K562 (cell line): Measurements from ENCODE around the gene CSMD2. TPM values are rescaled to one million over a fixed set of nuclear protein-coding genes. Genes with fewer than 3 reads are reported as not detected.

ENCODE experiments used
- C11orf30 ChIP-seq: fragments of 450-650 bp; IDR thresholded peaks from 2 replicates; pipeline ENCODE4 v1.6.1; 2016; ENCODE audit warnings: low read depth, mild to moderate bottlenecking
- CEBPZ ChIP-seq: fragments of 150-350 bp; IDR thresholded peaks from 2 replicates; pipeline ENCODE4 v1.6.1; 2014; ENCODE audit warnings: low read depth, mild to moderate bottlenecking, low read length, borderline replicate concordance
- KDM5B ChIP-seq: fragments of 200-600 bp; sonication (generic); IDR thresholded peaks from 2 replicates; pipeline ENCODE4 v1.6.1; 2012; ENCODE audit warnings: low read depth, mild to moderate bottlenecking, moderate library complexity, low read length, control low read depth, inconsistent platforms; ENCODE audit not compliant: insufficient replicate concordance
- NCOA4 ChIP-seq: fragments of 450-650 bp; IDR thresholded peaks from 2 replicates; pipeline ENCODE4 v1.6.1; 2018; ENCODE audit warnings: mild to moderate bottlenecking; ENCODE audit not compliant: partially characterized antibody
- NFIX ChIP-seq: fragments of 250-450 bp; sonication (Bioruptor Pico); IDR thresholded peaks from 2 replicates; pipeline ENCODE4 v1.4.0; 2020; ENCODE audit warnings: low read depth, mild to moderate bottlenecking, moderate library complexity
- PRDM10 ChIP-seq: fragments of 450-650 bp; IDR thresholded peaks from 2 replicates; pipeline ENCODE4 v1.6.1; 2018; ENCODE audit not compliant: partially characterized antibody
- SNRNP70 ChIP-seq: fragments of 200-400 bp; formaldehyde crosslinking; optimal IDR thresholded peaks from 2 replicates; pipeline ENCODE3; 2017; ENCODE audit warnings: low read depth, low read length
- ZNF239 ChIP-seq: fragments of 250-450 bp; sonication (Bioruptor Pico); IDR thresholded peaks from 2 replicates; pipeline ENCODE4 v1.4.0; 2020; ENCODE audit warnings: mild to moderate bottlenecking
- ZNF778 ChIP-seq: fragments of 450-650 bp; formaldehyde crosslinking; IDR thresholded peaks from 2 replicates; pipeline ENCODE4 v1.4.0; 2020; ENCODE audit warnings: mild to moderate bottlenecking, moderate library complexity
- polyA plus RNA-seq, 8 experiments: library from polyadenylated mRNA; depleted of rRNA in 4 of 8; stranded (reverse) in 5 of 8; unstranded in 3 of 8; fragments of >200 nt; fragmentation: Nextera tagmentation in 2 of 8; fragmentation: Illumina TruSeq in 1 of 8; extraction: Ambion mirVana in 2 of 8; extraction: Trizol in 1 of 8; gene quantifications; 2 replicates each; pipeline versions ENCODE4 v1.2.1 to v1.2.3, GENCODE V29; 2011 to 2014; ENCODE audit warnings: inconsistent platforms in 1 of 8, missing spikeins in 1 of 8
- total RNA-seq, 7 experiments: library from RNA; depleted of rRNA in 6 of 7; stranded (reverse); fragments of >200 nt in 6 of 7; fragmentation: Illumina TruSeq in 2 of 7; extraction: Trizol in 2 of 7; gene quantifications; 2 replicates each; pipeline versions ENCODE4 v1.2.1 to v1.2.3, GENCODE V29; 2011 to 2021; ENCODE audit warnings: low replicate concordance in 1 of 7

Gene CSMD2
- total and polyA plus RNA-seq, 9 of the 15 experiments (the other 6 are each of a cell fraction or from before 2014, with no cell fraction given), result not detected

DNA sequence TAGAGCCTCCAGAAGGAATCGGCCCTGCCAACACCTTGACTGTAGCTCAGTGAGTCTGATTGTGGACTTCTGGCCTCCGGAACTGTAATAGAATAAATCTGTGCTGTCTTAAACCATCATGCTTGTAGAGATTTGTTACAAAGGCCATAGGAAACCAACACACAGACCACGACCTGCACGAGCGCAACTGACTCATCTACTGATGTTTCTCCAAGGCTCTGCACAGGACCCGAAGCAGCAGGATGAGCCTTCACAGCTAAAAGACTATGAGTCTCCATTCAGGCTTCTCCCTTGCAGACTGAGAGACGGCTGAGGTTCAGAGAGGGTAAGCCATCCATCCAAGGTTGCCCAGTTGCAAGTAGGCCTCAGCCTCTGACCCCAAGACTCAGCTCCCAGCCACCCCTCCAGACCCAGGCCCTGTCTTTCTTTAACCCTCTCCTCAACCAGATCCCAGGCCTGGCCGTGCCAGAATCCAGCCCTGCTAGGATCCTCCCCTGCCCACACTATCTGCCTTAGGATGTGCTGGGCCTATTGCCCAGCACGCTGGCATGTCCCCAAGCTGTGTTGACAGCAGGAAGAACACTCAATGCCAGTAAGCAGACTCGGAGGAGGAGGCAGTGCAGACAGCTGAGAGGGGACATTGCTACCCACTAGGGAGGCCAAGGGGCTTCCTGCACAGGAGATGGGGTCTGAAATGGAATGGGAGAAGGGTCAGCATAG, 192.2 kb downstream of the CSMD2 start (continued):
- TF ChIP-seq C11orf30 (no peak), ZNF239 (CRISPR knock-in tag) (no peak), KDM5B (no peak), PRDM10 (no peak), SNRNP70 (no peak), NFIX (CRISPR knock-in tag) (no peak), ZNF778 (CRISPR knock-in tag) (no peak), NCOA4 (no peak), CEBPZ (no peak)
